Right renal pelvis (tissue), 4 donors: ENCODE measurements around the gene CD70. TPM values are rescaled to one million over a fixed set of nuclear protein-coding genes. Genes with fewer than 3 reads are reported as not detected.
"Not testable (repeated sequence)": the region's sequence is repeated elsewhere in the genome, so short reads cannot be mapped to it uniquely, and the experiment has no call there.

ENCODE experiments used
- DNase-seq, 4 donors: peaks; one replicate each; pipeline ENCODE4 v3.0.0-alpha.2; 2013; ENCODE audit warnings: low read depth in 4 of 4, low spot score in 3 of 4, missing footprints in 1 of 4
- polyA plus RNA-seq, 4 donors: library from polyadenylated mRNA; unstranded; fragments of 120-200 nt; gene quantifications; one replicate each; pipeline ENCODE4 v1.2.1, GENCODE V29; 2013; ENCODE audit not compliant: insufficient read length in 4 of 4

Gene CD70
- polyA plus RNA-seq, 4 donors = 0.18 TPM; not detected in 3

- not testable (repeated sequence) for DNase-seq
These were observed 7.4 kb upstream of the CD70 start for GRCh38 chr19:6598254-6598892.

- DNase-seq = not testable (repeated sequence)
These were observed 6.7 kb upstream of the CD70 start for GRCh38 chr19:6597471-6598253.

- DNase-seq = no peak
These were observed 5.7 kb upstream of the CD70 start for GRCh38 chr19:6596621-6597020.

- no peak for DNase-seq
These were observed 2.9 kb upstream of the CD70 start for GRCh38 chr19:6593651-6594416.

GRCh38 chr19:6590258-6590826 lies 608 bp downstream of the CD70 start:
- DNase-seq = no peak

GRCh38 chr19:6589711-6590257 lies 1.2 kb downstream of the CD70 start:
- no peak for DNase-seq

- no peak for DNase-seq
These were observed 2.2 kb downstream of the CD70 start for GRCh38 chr19:6588508-6589345.

GRCh38 chr19:6587998-6588507 lies 2.9 kb downstream of the CD70 start:
- DNase-seq = no peak

GRCh38 chr19:6587093-6587820 lies 3.7 kb downstream of the CD70 start:
- no peak for DNase-seq

- DNase-seq = no peak
These were observed 4.2 kb downstream of the CD70 start for GRCh38 chr19:6586726-6587092.

GRCh38 chr19:6586056-6586455 lies 4.9 kb downstream of the CD70 start:
- no peak for DNase-seq

GRCh38 chr19:6582515-6583484 lies 8.2 kb downstream of the CD70 start:
- DNase-seq = not testable (repeated sequence)

- DNase-seq = no peak
These were observed 10.6 kb downstream of the CD70 start for GRCh38 chr19:6580313-6580712.

- no peak for DNase-seq
These were observed 11.3 kb downstream of the CD70 start for GRCh38 chr19:6579450-6580178.

- no peak for DNase-seq
These were observed 13.3 kb downstream of the CD70 start for GRCh38 chr19:6577476-6578125.

GRCh38 chr19:6576869-6577475 lies 14.0 kb downstream of the CD70 start:
- no peak for DNase-seq
